OCI-LY3 (cell line): Measurements from ENCODE around the gene DDIT4L.

Source experiments
- CTCF ChIP-seq: fragments of 200-600, 300-600 bp; sonication (generic); IDR thresholded peaks from 2 replicates; pipeline ENCODE4 v1.5.1; 2014; ENCODE audit warnings: antibody characterized with exemption, low read length, low read depth
- EZH2phosphoT487 ChIP-seq: fragments of 200-600 bp; shearing (Covaris generic); IDR thresholded peaks from 2 replicates; pipeline ENCODE4 v1.6.1; 2018; ENCODE audit warnings: antibody characterized with exemption, mixed run types, low read depth

- TF ChIP-seq CTCF: no peak
- no peak for TF ChIP-seq EZH2phosphoT487
Observed at GRCh38 chr4:100169491-100170485, 20.5 kb downstream of the DDIT4L start.
